ENCODE results near the gene L3MBTL4.

DNA sequence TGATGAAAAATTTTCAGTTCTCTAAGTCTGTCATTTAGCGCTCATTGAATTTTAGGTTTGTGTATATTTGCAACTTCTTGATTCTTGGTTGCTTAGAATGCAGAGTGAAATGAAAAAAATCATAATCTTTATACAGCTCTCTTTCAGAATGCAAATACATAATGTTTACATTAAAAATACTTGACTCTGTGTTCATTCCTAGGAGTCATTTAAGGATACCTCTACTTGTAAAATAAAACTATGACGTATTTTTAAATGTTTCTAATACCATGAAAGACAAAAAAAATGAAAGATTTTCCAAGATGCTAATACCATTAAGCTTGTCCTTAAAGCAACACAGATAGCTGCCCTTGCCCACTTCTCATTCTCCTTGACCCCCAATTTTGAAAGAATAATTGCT lies 259.0 kb downstream of the L3MBTL4 start:
- no peak for TF ChIP-seq TAF1 (IDR thresholded peaks at IDR 0.05; ENCODE audit: borderline replicate concordance, low read depth, low read length)
- TF ChIP-seq POLR2A (IDR thresholded peaks at IDR 0.05; ENCODE audit: low read depth, low read length) = no peak

Measured in GM12892 (cell line).